SK-N-SH (cell line): Measurements from ENCODE around the gene RASGEF1C. TPM values are rescaled to one million over a fixed set of nuclear protein-coding genes. Genes with fewer than 3 reads are reported as not detected.

Source experiments
- CTCF ChIA-PET: fragments of 300-600, 350-600 bp; formaldehyde crosslinking; extraction: SDS; loops from one replicate; lab custom pipeline; 2021; lab: Yijun Ruan, JAX
- POLR2A ChIA-PET: fragments of 350-600 bp; sonication (Branson Sonifier 250); formaldehyde crosslinking; extraction: SDS; loops from one replicate; lab custom pipeline; 2020; ENCODE audit warnings: antibody characterized with exemption, inconsistent platforms; lab: Yijun Ruan, JAX
- DNase-seq: peaks from one replicate; pipeline ENCODE4 v3.0.0; 2012
- H2AFZ ChIP-seq: fragments of 200-600 bp; sonication (generic); 2 replicates; pipeline ENCODE4 v1.8.1; 2016; ENCODE audit warnings: antibody characterized with exemption, mild to moderate bottlenecking, low read depth
- H3F3A ChIP-seq: fragments of 200-600 bp; sonication (generic); replicated peaks from 2 replicates; pipeline ENCODE3; 2016; ENCODE audit warnings: antibody characterized with exemption, mild to moderate bottlenecking; ENCODE audit not compliant: insufficient read depth
- H3K27ac ChIP-seq, 2 experiments: fragments of 200-500 bp in 1 of 2; fragments of 200-600 bp in 1 of 2; sonication (Bioruptor generic) in 1 of 2; sonication (generic), shearing (Covaris generic) in 1 of 2; 2 replicates each; pipeline versions ENCODE4 v1.5.1 to v1.6.1; 2014 to 2016; ENCODE audit warnings: low read depth in 2 of 2, inconsistent platforms in 1 of 2, low read length in 1 of 2, mild to moderate bottlenecking in 1 of 2, mixed read lengths in 1 of 2
- H3K27me3 ChIP-seq: fragments of 200-600 bp; sonication (generic), shearing (Covaris generic); 2 replicates; pipeline ENCODE4 v1.6.1; 2016; ENCODE audit warnings: mixed run types; ENCODE audit not compliant: insufficient read depth
- H3K36me3 ChIP-seq, 2 experiments: fragments of 200-500 bp in 1 of 2; fragments of 200-600 bp in 1 of 2; sonication (Bioruptor generic) in 1 of 2; sonication (generic) in 1 of 2; replicated peaks in 1 of 2; 2 replicates each; pipeline versions ENCODE3 to v1.5.1; 2014 to 2016; ENCODE audit warnings: low read length in 1 of 2, mild to moderate bottlenecking in 1 of 2; ENCODE audit not compliant: insufficient read depth in 2 of 2, control insufficient read depth in 1 of 2
- H3K4me1 ChIP-seq, 2 experiments: fragments of 200-500 bp in 1 of 2; fragments of 200-600 bp in 1 of 2; sonication (Bioruptor generic) in 1 of 2; sonication (generic), shearing (Covaris generic) in 1 of 2; 2 replicates each; pipeline versions ENCODE4 v1.5.1 to v1.6.1; 2014 to 2016; ENCODE audit warnings: low read depth in 1 of 2, low read length in 1 of 2, mixed run types in 1 of 2; ENCODE audit not compliant: insufficient read depth in 2 of 2, control insufficient read depth in 1 of 2
- H3K4me2 ChIP-seq: fragments of 200-600 bp; sonication (generic), shearing (Covaris generic); 2 replicates; pipeline ENCODE4 v1.6.1; 2017; ENCODE audit warnings: mixed run types
- H3K4me3 ChIP-seq, 2 experiments: fragments of 200-500 bp in 1 of 2; fragments of 200-600 bp in 1 of 2; sonication (Bioruptor generic) in 1 of 2; sonication (generic), shearing (Covaris generic) in 1 of 2; 2 replicates each; pipeline versions ENCODE4 v1.5.1 to v1.8.1; 2014 to 2016; ENCODE audit warnings: low read depth in 2 of 2, inconsistent platforms in 1 of 2, low read length in 1 of 2, mild to moderate bottlenecking in 1 of 2, mixed read lengths in 1 of 2, moderate library complexity in 1 of 2
- H3K79me2 ChIP-seq: fragments of 200-600 bp; sonication (generic); 2 replicates; pipeline ENCODE4 v1.8.1; 2017; ENCODE audit warnings: mild to moderate bottlenecking; ENCODE audit not compliant: insufficient read depth
- H3K9ac ChIP-seq: fragments of 200-600 bp; sonication (generic); 2 replicates; pipeline ENCODE4 v1.6.1; 2017; ENCODE audit warnings: mixed run types
- H3K9me2 ChIP-seq: fragments of 200-600 bp; sonication (generic); 2 replicates; pipeline ENCODE4 v1.6.1; 2017; ENCODE audit warnings: mixed run types
- H3K9me3 ChIP-seq: fragments of 200-600 bp; sonication (generic); 2 replicates; pipeline ENCODE4 v1.6.1; 2017; ENCODE audit warnings: mixed run types, mild to moderate bottlenecking, moderate library complexity
- H4K20me1 ChIP-seq: fragments of 200-600 bp; sonication (generic); 2 replicates; pipeline ENCODE4 v1.6.1; 2017; ENCODE audit warnings: mild to moderate bottlenecking, mixed run types; ENCODE audit not compliant: insufficient read depth
- CHD2 ChIP-seq: fragments of 150-350 bp; IDR thresholded peaks from 2 replicates; pipeline ENCODE4 v1.6.1; 2018; ENCODE audit warnings: low read length; ENCODE audit not compliant: partially characterized antibody
- EP300 ChIP-seq, 2 experiments: IDR thresholded peaks; 2 replicates each; pipeline versions ENCODE4 v1.4.0 to v1.6.1; 2012; ENCODE audit warnings: borderline replicate concordance in 1 of 2, low read depth in 1 of 2, low read length in 1 of 2
- EZH2phosphoT487 ChIP-seq: fragments of 200-600 bp; sonication (generic); IDR thresholded peaks from 2 replicates; pipeline ENCODE4 v1.6.1; 2017; ENCODE audit warnings: low read depth, mixed run types, mild to moderate bottlenecking, antibody characterized with exemption, moderate library complexity, borderline replicate concordance
- GATA2 ChIP-seq: sonication (generic); formaldehyde crosslinking; IDR thresholded peaks from 2 replicates; pipeline ENCODE4 v1.5.0; 2020; ENCODE audit warnings: mild to moderate bottlenecking, missing genetic modification reagents
- MEF2A ChIP-seq: IDR thresholded peaks from 2 replicates; pipeline ENCODE4 v1.4.0; 2012; ENCODE audit warnings: low read depth, borderline replicate concordance
- MXI1 ChIP-seq: IDR thresholded peaks from 2 replicates; pipeline ENCODE4 v1.6.1; 2012; ENCODE audit warnings: mild to moderate bottlenecking, low read depth, low read length, improper control_type of control experiment
- POLR2AphosphoS5 ChIP-seq: IDR thresholded peaks from 2 replicates; pipeline ENCODE4 v1.6.1; 2012; ENCODE audit warnings: low read depth, low read length
- RCOR1 ChIP-seq: fragments of 150-350 bp; IDR thresholded peaks from 2 replicates; pipeline ENCODE4 v1.6.1; 2017; ENCODE audit warnings: antibody characterized with exemption, low read length
- RFX5 ChIP-seq: IDR thresholded peaks from 2 replicates; pipeline ENCODE4 v1.6.1; 2012; ENCODE audit warnings: mild to moderate bottlenecking, improper control_type of control experiment, low read length
- SIN3A ChIP-seq: IDR thresholded peaks from 2 replicates; pipeline ENCODE4 v1.6.1; 2012; ENCODE audit warnings: low read depth, mild to moderate bottlenecking, low read length, moderate library complexity, borderline replicate concordance
- TAF1 ChIP-seq: IDR thresholded peaks from 2 replicates; pipeline ENCODE4 v1.6.1; 2012; ENCODE audit warnings: low read depth, mild to moderate bottlenecking, low read length, moderate library complexity, borderline replicate concordance
- TCF12 ChIP-seq: IDR thresholded peaks from 2 replicates; pipeline ENCODE4 v1.4.0; 2012
- TEAD4 ChIP-seq: IDR thresholded peaks from 2 replicates; pipeline ENCODE4 v1.4.0; 2012; ENCODE audit warnings: mild to moderate bottlenecking, borderline replicate concordance; ENCODE audit not compliant: insufficient read depth
- YY1 ChIP-seq: IDR thresholded peaks from 2 replicates; pipeline ENCODE4 v1.4.0; 2012; ENCODE audit warnings: low read depth, mild to moderate bottlenecking
- WGBS: methylation state at CpG from one replicate; pipeline ENCODE4 v1.1.6; 2017; ENCODE audit warnings: low lambda C conversion rate; 5-methylcytosine and 5-hydroxymethylcytosine counted together
- polyA plus RNA-seq, 3 experiments: library from polyadenylated mRNA; depleted of rRNA; stranded (reverse); fragments of >200 nt; gene quantifications; 2 replicates each; pipeline ENCODE4 v1.2.3, GENCODE V29; 2012
- TF ChIP-seq, protein P1 (sequence below): fragments of 150-350 bp; IDR thresholded peaks from 2 replicates; pipeline ENCODE4 v1.6.1; 2016; ENCODE audit warnings: mild to moderate bottlenecking, low read depth, low read length
- TF ChIP-seq, protein P2 (sequence below): IDR thresholded peaks from 2 replicates; pipeline ENCODE4 v1.4.0; 2012; ENCODE audit warnings: low read depth, borderline replicate concordance
- TF ChIP-seq, protein P3 (sequence below): IDR thresholded peaks from 2 replicates; pipeline ENCODE4 v1.4.0; 2012; ENCODE audit warnings: low read depth, borderline replicate concordance
- TF ChIP-seq, protein P4 (sequence below): fragments of 150-350 bp; IDR thresholded peaks from 2 replicates; pipeline ENCODE4 v1.6.1; 2017; ENCODE audit warnings: antibody characterized with exemption, low read length, low read depth, borderline replicate concordance

Gene RASGEF1C
- polyA plus RNA-seq, 1 of the 3 experiments (the other 2 are of a cell fraction): not detected

DNA sequence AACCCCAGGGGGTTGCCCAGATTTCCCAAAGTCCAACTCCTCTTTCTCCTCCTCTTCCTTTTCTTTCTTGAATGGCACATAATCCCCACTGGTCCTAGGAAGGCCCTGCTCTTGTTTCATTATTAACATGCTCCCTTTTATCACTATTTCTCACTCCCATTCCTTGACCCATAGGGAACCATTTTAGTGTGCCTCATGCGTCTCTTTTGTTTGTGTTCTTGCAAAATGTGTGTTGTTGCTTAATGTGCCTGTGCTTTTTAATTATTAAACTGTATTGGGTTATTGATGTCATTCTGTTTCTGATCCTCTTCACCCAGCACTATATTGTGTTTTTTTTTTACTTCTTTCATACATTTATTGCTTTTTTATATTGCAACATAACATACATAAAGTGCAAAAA is 133.3 kb downstream of the RASGEF1C start:
- ChIA-PET POLR2A (no interaction called here), CTCF (no interaction called here)
- Histone ChIP-seq H3K4me3 (no peak overlapping the region), H3K9me3 (no peaks in the 10 kb centered on the region), H3K36me3 (no peaks in the 10 kb centered on the region), H3K79me2 (peaks cover 5% of the 10 kb centered on the region), H3K9ac (no peak overlapping the region), H3K27ac (no peak overlapping the region), H4K20me1 (no peaks in the 10 kb centered on the region), H3K27me3 (no peaks in the 10 kb centered on the region), H3K4me1 (peaks cover 0 to 2% of the 10 kb centered on the region in 2 experiments; a peak in 1 of 4 replicates), H3K4me2 (no peak overlapping the region), H3F3A (no peaks in the 10 kb centered on the region), H3K9me2 (no peaks in the 10 kb centered on the region), H2AFZ (no peak overlapping the region)
- DNase-seq: no peak
- TF ChIP-seq TEAD4 (no peak), MEF2A (no peak), RFX5 (no peak), TAF1 (no peak), GATA2 (CRISPR knock-in tag) (no peak), EZH2phosphoT487 (no peak), YY1 (no peak), RCOR1 (no peak)
- TF ChIP-seq, protein P1, sequence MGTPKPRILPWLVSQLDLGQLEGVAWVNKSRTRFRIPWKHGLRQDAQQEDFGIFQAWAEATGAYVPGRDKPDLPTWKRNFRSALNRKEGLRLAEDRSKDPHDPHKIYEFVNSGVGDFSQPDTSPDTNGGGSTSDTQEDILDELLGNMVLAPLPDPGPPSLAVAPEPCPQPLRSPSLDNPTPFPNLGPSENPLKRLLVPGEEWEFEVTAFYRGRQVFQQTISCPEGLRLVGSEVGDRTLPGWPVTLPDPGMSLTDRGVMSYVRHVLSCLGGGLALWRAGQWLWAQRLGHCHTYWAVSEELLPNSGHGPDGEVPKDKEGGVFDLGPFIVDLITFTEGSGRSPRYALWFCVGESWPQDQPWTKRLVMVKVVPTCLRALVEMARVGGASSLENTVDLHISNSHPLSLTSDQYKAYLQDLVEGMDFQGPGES: no peak
- WGBS: 30% methylated on average over 1 of the region's 1 CpG

DNA sequence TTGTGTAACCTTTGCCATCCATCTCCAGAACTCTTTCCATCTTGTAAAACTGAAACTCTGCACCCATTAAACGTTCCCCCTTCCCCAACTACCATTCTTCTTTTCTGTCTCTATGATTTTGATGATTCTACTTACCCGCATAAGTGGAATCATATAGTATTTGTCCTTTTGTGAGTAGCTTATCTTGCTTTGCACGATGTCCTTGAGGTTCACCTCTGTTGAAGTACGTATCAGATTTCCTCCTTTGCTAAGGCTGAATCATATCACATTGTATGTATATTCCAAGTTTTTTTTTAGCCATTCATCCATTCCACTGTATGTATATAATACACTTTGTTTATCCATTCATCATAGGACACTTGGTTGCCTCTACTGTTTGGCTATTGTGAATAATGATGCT is 134.5 kb downstream of the RASGEF1C start:
- no peak for DNase-seq
- Histone ChIP-seq H3K9me3 (no peaks in the 10 kb centered on the region), H3K9me2 (no peaks in the 10 kb centered on the region), H3K79me2 (peaks cover 17% of the 10 kb centered on the region), H3K27ac (no peak overlapping the region), H3K4me1 (peaks cover 0 to 12% of the 10 kb centered on the region in 2 experiments; a peak in 2 of 4 replicates), H3K36me3 (no peaks in the 10 kb centered on the region), H3K9ac (no peak overlapping the region), H3K4me2 (no peak overlapping the region), H3F3A (no peaks in the 10 kb centered on the region), H2AFZ (no peak overlapping the region), H3K27me3 (no peaks in the 10 kb centered on the region), H4K20me1 (peaks cover 8% of the 10 kb centered on the region; the same call in 1 of the 2 replicates), H3K4me3 (no peak overlapping the region)
- ChIA-PET POLR2A (no interaction called here), CTCF (interaction anchor here (1.1 kb wide), 1 partner anchor 9 kb away, joined by 3 read pairs; no protein-coding TSS in a partner anchor)
- 63% methylated on average over 4 of the region's 4 CpGs for WGBS
- TF ChIP-seq TCF12: no peak
- no peak for TF ChIP-seq TAF1
- TF ChIP-seq, protein P2, sequence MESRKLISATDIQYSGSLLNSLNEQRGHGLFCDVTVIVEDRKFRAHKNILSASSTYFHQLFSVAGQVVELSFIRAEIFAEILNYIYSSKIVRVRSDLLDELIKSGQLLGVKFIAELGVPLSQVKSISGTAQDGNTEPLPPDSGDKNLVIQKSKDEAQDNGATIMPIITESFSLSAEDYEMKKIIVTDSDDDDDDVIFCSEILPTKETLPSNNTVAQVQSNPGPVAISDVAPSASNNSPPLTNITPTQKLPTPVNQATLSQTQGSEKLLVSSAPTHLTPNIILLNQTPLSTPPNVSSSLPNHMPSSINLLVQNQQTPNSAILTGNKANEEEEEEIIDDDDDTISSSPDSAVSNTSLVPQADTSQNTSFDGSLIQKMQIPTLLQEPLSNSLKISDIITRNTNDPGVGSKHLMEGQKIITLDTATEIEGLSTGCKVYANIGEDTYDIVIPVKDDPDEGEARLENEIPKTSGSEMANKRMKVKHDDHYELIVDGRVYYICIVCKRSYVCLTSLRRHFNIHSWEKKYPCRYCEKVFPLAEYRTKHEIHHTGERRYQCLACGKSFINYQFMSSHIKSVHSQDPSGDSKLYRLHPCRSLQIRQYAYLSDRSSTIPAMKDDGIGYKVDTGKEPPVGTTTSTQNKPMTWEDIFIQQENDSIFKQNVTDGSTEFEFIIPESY: no peak
- no peak for TF ChIP-seq GATA2 (CRISPR knock-in tag)
- TF ChIP-seq, protein P3, sequence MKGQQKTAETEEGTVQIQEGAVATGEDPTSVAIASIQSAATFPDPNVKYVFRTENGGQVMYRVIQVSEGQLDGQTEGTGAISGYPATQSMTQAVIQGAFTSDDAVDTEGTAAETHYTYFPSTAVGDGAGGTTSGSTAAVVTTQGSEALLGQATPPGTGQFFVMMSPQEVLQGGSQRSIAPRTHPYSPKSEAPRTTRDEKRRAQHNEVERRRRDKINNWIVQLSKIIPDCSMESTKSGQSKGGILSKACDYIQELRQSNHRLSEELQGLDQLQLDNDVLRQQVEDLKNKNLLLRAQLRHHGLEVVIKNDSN: no peak
- no peak for TF ChIP-seq SIN3A
- no peak for TF ChIP-seq MEF2A
- TF ChIP-seq MXI1: no peak
- no peak for TF ChIP-seq CHD2
- TF ChIP-seq, protein P1: no peak
- TF ChIP-seq, protein P4, sequence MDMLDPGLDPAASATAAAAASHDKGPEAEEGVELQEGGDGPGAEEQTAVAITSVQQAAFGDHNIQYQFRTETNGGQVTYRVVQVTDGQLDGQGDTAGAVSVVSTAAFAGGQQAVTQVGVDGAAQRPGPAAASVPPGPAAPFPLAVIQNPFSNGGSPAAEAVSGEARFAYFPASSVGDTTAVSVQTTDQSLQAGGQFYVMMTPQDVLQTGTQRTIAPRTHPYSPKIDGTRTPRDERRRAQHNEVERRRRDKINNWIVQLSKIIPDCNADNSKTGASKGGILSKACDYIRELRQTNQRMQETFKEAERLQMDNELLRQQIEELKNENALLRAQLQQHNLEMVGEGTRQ: no peak
- TF ChIP-seq EP300 (IDR thresholded peaks at IDR 0.05; ENCODE audit: borderline replicate concordance in 1 of 2, low read depth in 1 of 2, low read length in 1 of 2): no peak
- TF ChIP-seq POLR2AphosphoS5: no peak
